Mesenchymal stem cell (in vitro differentiated cells and primary cell): ENCODE measurements around the gene RCBTB1.

ENCODE experiments used
- DNase-seq: peaks from one replicate; pipeline ENCODE4 v3.0.0-alpha.2; 2013
- H2AFZ ChIP-seq: one replicate; pipeline ENCODE4 v1.6.1; 2013; ENCODE audit warnings: low read depth, mild to moderate bottlenecking, control low read depth, inconsistent platforms, low read length, moderate library complexity
- H2AK5ac ChIP-seq: 2 replicates; pipeline ENCODE4 v1.6.1; 2013; ENCODE audit warnings: low read length, moderate library complexity, mild to moderate bottlenecking, inconsistent platforms; ENCODE audit not compliant: severe bottlenecking
- H2BK120ac ChIP-seq: one replicate; pipeline ENCODE4 v1.6.1; 2013; ENCODE audit warnings: low read depth, mild to moderate bottlenecking, inconsistent platforms, low read length, moderate library complexity
- H2BK12ac ChIP-seq, 2 experiments: one replicate each; pipeline ENCODE4 v1.6.1; 2013; ENCODE audit warnings: inconsistent platforms in 2 of 2, low read length in 2 of 2, mild to moderate bottlenecking in 2 of 2, moderate library complexity in 2 of 2, control low read depth in 1 of 2
- H2BK15ac ChIP-seq: one replicate; pipeline ENCODE4 v1.6.1; 2013; ENCODE audit warnings: mild to moderate bottlenecking, low read depth, inconsistent platforms; ENCODE audit not compliant: poor library complexity, severe bottlenecking
- H2BK5ac ChIP-seq: 2 replicates; pipeline ENCODE4 v1.6.1; 2013; ENCODE audit warnings: low read depth, mild to moderate bottlenecking, low read length, control low read depth, inconsistent platforms; ENCODE audit not compliant: poor library complexity, severe bottlenecking
- H3K14ac ChIP-seq, 2 experiments: one replicate each; pipeline ENCODE4 v1.6.1; 2013; ENCODE audit warnings: inconsistent platforms in 2 of 2, low read length in 2 of 2, control low read depth in 1 of 2, mild to moderate bottlenecking in 1 of 2, moderate library complexity in 1 of 2
- H3K18ac ChIP-seq, 2 experiments: one replicate each; pipeline ENCODE4 v1.6.1; 2013; ENCODE audit warnings: inconsistent platforms in 2 of 2, low read length in 2 of 2, control low read depth in 1 of 2, low read depth in 1 of 2, mild to moderate bottlenecking in 1 of 2
- H3K23ac ChIP-seq, 2 experiments: one replicate each; pipeline ENCODE4 v1.6.1; 2013; ENCODE audit warnings: inconsistent platforms in 2 of 2, low read length in 2 of 2, mild to moderate bottlenecking in 2 of 2, moderate library complexity in 2 of 2, control low read depth in 1 of 2
- H3K27ac ChIP-seq: 2 replicates; pipeline ENCODE4 v1.5.1; 2013; ENCODE audit warnings: mild to moderate bottlenecking, moderate library complexity, low read length, control low read depth, inconsistent platforms; ENCODE audit not compliant: poor library complexity, severe bottlenecking
- H3K27me3 ChIP-seq, 2 experiments: 2 replicates each; pipeline versions ENCODE4 v1.6.1 to v1.7.0; 2013; ENCODE audit warnings: low read length in 2 of 2, mild to moderate bottlenecking in 2 of 2, moderate library complexity in 2 of 2, control low read depth in 1 of 2, inconsistent platforms in 1 of 2; ENCODE audit not compliant: control insufficient read depth in 1 of 2, insufficient read depth in 1 of 2
- H3K36me3 ChIP-seq, 2 experiments: 2 replicates each; pipeline versions ENCODE4 v1.6.1 to v1.7.0; 2013; ENCODE audit warnings: low read length in 2 of 2, control low read depth in 1 of 2, inconsistent platforms in 1 of 2, low read depth in 1 of 2, mild to moderate bottlenecking in 1 of 2; ENCODE audit not compliant: insufficient read depth in 2 of 2, control insufficient read depth in 1 of 2
- H3K4ac ChIP-seq, 2 experiments: one replicate each; pipeline ENCODE4 v1.6.1; 2013; ENCODE audit warnings: inconsistent platforms in 2 of 2, low read length in 2 of 2, mild to moderate bottlenecking in 2 of 2, moderate library complexity in 2 of 2, control low read depth in 1 of 2, low read depth in 1 of 2
- H3K4me1 ChIP-seq: 2 replicates; pipeline ENCODE4 v1.6.1; 2013; ENCODE audit warnings: low read depth, low read length, control low read depth; ENCODE audit not compliant: control insufficient read depth, insufficient read depth
- H3K4me2 ChIP-seq: 2 replicates; pipeline ENCODE4 v1.6.1; 2013; ENCODE audit warnings: low read length, mild to moderate bottlenecking, inconsistent platforms; ENCODE audit not compliant: poor library complexity, severe bottlenecking
- H3K4me3 ChIP-seq, 2 experiments: 2 replicates each; pipeline versions ENCODE4 v1.5.1 to v1.7.0; 2013; ENCODE audit warnings: low read length in 2 of 2, mild to moderate bottlenecking in 2 of 2, control low read depth in 1 of 2, low read depth in 1 of 2; ENCODE audit not compliant: insufficient read depth in 1 of 2
- H3K79me1 ChIP-seq: replicated peaks from 2 replicates; pipeline ENCODE4 v1.6.1; 2013; ENCODE audit warnings: mild to moderate bottlenecking, control low read depth, low read length, inconsistent platforms; ENCODE audit not compliant: poor library complexity, severe bottlenecking
- H3K9ac ChIP-seq: 2 replicates; pipeline ENCODE4 v1.7.0; 2013; ENCODE audit warnings: mild to moderate bottlenecking, low read length, moderate library complexity
- H3K9me3 ChIP-seq: 2 replicates; pipeline ENCODE4 v1.7.0; 2013; ENCODE audit warnings: mild to moderate bottlenecking, low read length; ENCODE audit not compliant: control insufficient read depth
- H4K8ac ChIP-seq: one replicate; pipeline ENCODE4 v1.6.1; 2013; ENCODE audit warnings: inconsistent platforms, mild to moderate bottlenecking, low read length, moderate library complexity
- H4K91ac ChIP-seq: one replicate; pipeline ENCODE4 v1.6.1; 2013; ENCODE audit warnings: mild to moderate bottlenecking, low read length, inconsistent platforms
- WGBS: methylation state at CpG from one replicate; pipeline ENCODE4 v1.1.7; 2013; ENCODE audit warnings: mixed read lengths; 5-methylcytosine and 5-hydroxymethylcytosine counted together

The RCBTB1 gene

DNA sequence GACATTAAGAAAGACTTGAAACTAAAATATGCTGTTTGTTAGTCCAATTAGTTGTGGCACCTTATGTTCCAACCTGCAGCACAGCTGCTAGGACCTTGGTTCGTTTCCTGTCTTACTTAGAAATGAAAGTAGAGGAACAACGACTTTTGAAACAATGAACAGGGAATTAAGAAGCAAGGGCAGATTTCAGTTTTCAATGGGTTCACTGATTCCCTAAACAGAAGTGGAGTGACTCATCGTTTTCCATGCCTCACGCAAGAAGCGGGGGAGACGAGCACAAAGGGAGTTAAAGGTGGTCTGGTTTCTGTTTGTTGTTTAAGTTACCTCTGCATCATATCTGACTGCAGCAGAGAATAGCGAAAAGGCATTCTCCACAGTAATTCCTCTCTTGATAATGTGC, 44.8 kb downstream of the RCBTB1 start:
- H3K79me1 ChIP-seq, result no peaks in the 10 kb centered on the region
- no peak overlapping the region for H3K4me3 ChIP-seq
- no peaks in the 10 kb centered on the region for H3K9me3 ChIP-seq
- no peak overlapping the region for H2BK5ac ChIP-seq
- peak overlapping the region; percentile 53 for H3K27ac ChIP-seq
- peak; percentile 73 for DNase-seq
- WGBS, result 29% methylated on average over 7 of the region's 7 CpGs
- no peak overlapping the region for H2BK12ac ChIP-seq
- H3K36me3 ChIP-seq, result peaks cover 0 to 86% of the 10 kb centered on the region in 2 experiments
- no peak overlapping the region for H2AFZ ChIP-seq
- no peak overlapping the region for H2BK120ac ChIP-seq
- H3K4me2 ChIP-seq, result peak overlapping the region; percentile 57
- no peak overlapping the region for H2BK15ac ChIP-seq
- H3K4ac ChIP-seq, result no peak overlapping the region
- no peak overlapping the region for H3K14ac ChIP-seq
- H3K9ac ChIP-seq, result no peak overlapping the region
- H3K23ac ChIP-seq, result no peak overlapping the region
- H3K18ac ChIP-seq, result no peak overlapping the region
- no peaks in the 10 kb centered on the region for H3K4me1 ChIP-seq
- H4K91ac ChIP-seq, result no peak overlapping the region
- no peaks in the 10 kb centered on the region for H3K27me3 ChIP-seq
- no peak overlapping the region for H4K8ac ChIP-seq
- H2AK5ac ChIP-seq, result no peak overlapping the region

DNA sequence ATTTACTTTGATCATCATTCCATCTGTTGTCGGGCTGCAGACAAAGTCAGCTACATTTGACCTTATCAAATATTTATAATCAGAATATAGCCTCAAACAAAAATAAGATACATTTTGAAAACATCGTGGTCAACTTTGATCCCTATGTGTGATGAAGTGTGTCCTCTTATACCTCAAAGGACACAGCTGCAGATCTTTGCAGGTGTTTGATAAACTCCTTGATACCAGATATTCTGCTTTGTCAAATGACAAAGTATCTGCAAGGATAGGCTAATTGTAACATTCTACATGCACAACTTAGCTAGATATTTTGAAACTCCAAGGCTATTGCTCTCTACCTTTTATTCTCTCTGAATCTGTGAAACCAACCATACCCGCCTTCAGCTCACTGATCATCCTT, 45.6 kb downstream of the RCBTB1 start:
- no peak overlapping the region for H4K91ac ChIP-seq
- H4K8ac ChIP-seq, result no peak overlapping the region
- no peak overlapping the region for H3K4me3 ChIP-seq
- H3K4ac ChIP-seq, result no peak overlapping the region
- H3K4me1 ChIP-seq, result no peaks in the 10 kb centered on the region
- H3K9ac ChIP-seq, result no peak overlapping the region
- no peak overlapping the region for H3K14ac ChIP-seq
- H3K27ac ChIP-seq, result no peak overlapping the region
- H3K18ac ChIP-seq, result no peak overlapping the region
- no peaks in the 10 kb centered on the region for H3K27me3 ChIP-seq
- no peak for DNase-seq
- no peak overlapping the region for H2BK15ac ChIP-seq
- peaks cover 0 to 78% of the 10 kb centered on the region in 2 experiments for H3K36me3 ChIP-seq
- H2AFZ ChIP-seq, result no peak overlapping the region
- H3K79me1 ChIP-seq, result peaks cover 2% of the 10 kb centered on the region
- H2BK12ac ChIP-seq, result no peak overlapping the region
- WGBS, result over 99% methylated on average over 2 of the region's 3 CpGs
- no peak overlapping the region for H3K23ac ChIP-seq
- no peak overlapping the region for H2BK5ac ChIP-seq
- H3K4me2 ChIP-seq, result no peak overlapping the region
- H2BK120ac ChIP-seq, result no peak overlapping the region
- no peaks in the 10 kb centered on the region for H3K9me3 ChIP-seq
- H2AK5ac ChIP-seq, result no peak overlapping the region

DNA sequence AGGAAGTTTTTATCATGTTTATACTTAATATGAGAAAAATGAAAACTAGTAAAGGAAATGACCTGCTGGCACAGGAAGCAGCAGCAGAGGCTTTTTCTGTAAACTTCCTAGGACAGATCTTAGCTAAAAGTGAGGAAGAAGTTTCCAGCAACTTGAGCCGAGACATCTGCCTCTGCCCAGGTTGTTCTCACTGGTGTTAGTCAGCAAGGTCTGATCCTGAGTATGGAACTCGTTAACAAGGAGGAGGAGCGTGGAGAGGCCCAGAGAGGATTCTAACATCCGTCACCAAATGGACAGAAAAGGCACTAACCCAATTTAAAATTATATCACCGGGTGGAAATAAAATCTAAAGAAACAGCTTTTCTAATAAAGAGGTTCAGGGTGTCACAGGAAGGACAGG, 46.0 kb downstream of the RCBTB1 start:
- 82% methylated on average over 4 of the region's 5 CpGs for WGBS
- Histone ChIP-seq H2AK5ac (no peak overlapping the region), H4K91ac (no peak overlapping the region), H2BK15ac (no peak overlapping the region), H3K27ac (no peak overlapping the region), H3K9ac (no peak overlapping the region), H2BK5ac (no peak overlapping the region), H2AFZ (no peak overlapping the region), H3K9me3 (no peaks in the 10 kb centered on the region), H2BK120ac (no peak overlapping the region), H3K79me1 (peaks cover 2% of the 10 kb centered on the region), H3K4ac (no peak overlapping the region), H3K4me1 (no peaks in the 10 kb centered on the region), H3K27me3 (no peaks in the 10 kb centered on the region), H4K8ac (no peak overlapping the region), H2BK12ac (no peak overlapping the region), H3K14ac (no peak overlapping the region), H3K4me2 (no peak overlapping the region), H3K36me3 (peaks cover 0 to 76% of the 10 kb centered on the region in 2 experiments), H3K23ac (no peak overlapping the region), H3K18ac (no peak overlapping the region), H3K4me3 (no peak overlapping the region)
- peak; percentile 25 for DNase-seq

DNA sequence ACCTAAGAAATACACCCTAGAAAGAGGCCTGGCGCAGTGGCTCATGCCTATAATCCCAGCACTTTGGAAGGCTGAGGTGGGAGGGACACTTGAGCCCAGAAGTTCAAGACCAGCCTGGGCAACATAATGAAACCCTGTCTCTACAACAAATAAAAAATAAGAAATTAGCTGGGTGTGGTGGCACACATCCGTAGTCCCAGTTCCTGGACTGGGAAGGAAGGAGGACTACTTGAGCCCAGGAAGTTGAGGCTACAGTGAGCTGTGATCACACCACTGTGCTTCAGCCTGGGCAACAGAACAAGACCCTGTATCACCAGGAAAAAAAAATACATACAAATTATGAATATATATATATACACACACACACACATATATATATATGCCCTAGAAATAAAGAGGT, 47.0 kb downstream of the RCBTB1 start:
- H3K4me3 ChIP-seq, result no peak overlapping the region
- no peak overlapping the region for H2BK120ac ChIP-seq
- H2AK5ac ChIP-seq, result no peak overlapping the region
- peaks cover 0 to 76% of the 10 kb centered on the region in 2 experiments for H3K36me3 ChIP-seq
- H3K9me3 ChIP-seq, result no peaks in the 10 kb centered on the region
- H3K14ac ChIP-seq, result no peak overlapping the region
- H4K8ac ChIP-seq, result no peak overlapping the region
- H2BK12ac ChIP-seq, result no peak overlapping the region
- no peak overlapping the region for H3K27ac ChIP-seq
- no peak overlapping the region for H3K9ac ChIP-seq
- no peaks in the 10 kb centered on the region for H3K4me1 ChIP-seq
- H3K18ac ChIP-seq, result no peak overlapping the region
- no peak for DNase-seq
- WGBS, result no CpG with 5 or more reads among the region's 2 CpGs
- H3K27me3 ChIP-seq, result no peaks in the 10 kb centered on the region
- H2BK15ac ChIP-seq, result no peak overlapping the region
- H2AFZ ChIP-seq, result no peak overlapping the region
- no peak overlapping the region for H2BK5ac ChIP-seq
- no peak overlapping the region for H3K4ac ChIP-seq
- H4K91ac ChIP-seq, result no peak overlapping the region
- H3K4me2 ChIP-seq, result no peak overlapping the region
- H3K79me1 ChIP-seq, result peaks cover 2% of the 10 kb centered on the region
- no peak overlapping the region for H3K23ac ChIP-seq
